ENCODE data around the gene CD86. TPM values are rescaled to one million over a fixed set of nuclear protein-coding genes. Genes with fewer than 3 reads are reported as not detected.

Gene CD86
- total RNA-seq, 4 donors from 2014 or later: 0.92 to 2.4 (median 1.6) TPM

DNA sequence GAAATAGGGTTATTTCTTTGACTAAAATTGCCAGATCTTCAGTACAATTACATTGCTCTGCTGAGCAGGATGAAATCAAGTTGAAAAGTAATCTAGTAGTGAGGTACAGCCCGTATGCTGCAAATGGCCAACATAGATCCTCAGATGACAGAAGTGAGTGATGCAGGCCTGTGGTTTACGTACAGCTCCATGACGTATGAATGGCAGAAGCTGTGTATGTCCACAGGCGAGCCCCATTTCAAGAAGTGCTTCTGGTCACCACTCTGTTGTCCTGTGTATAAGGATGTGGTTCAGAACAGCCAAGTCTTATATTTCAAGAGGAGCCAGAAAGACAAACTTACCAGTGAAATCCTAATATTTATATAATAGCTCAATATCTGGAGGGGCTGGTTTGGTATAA, 9.2 kb downstream of the CD86 start:
- intact Hi-C loops (cut with DNase I; ENCODE audit: low total_unique reads) (no loop called here), in situ Hi-C loops (cut with MboI; ENCODE audit: low sequenced_read_pairs in 4 of 4) (no loop called here)
- ATAC-seq (no peak), DNase-seq (no peak)
- H3K4me1 ChIP-seq: no peaks in the 10 kb centered on the region
- no peaks in the 10 kb centered on the region for H3K27me3 ChIP-seq
- no peak overlapping the region for H3K27ac ChIP-seq
- TF ChIP-seq CTCF (IDR thresholded peaks at IDR 0.05 in 4 of 5, conservative IDR thresholded peaks at IDR 0.05 in 1 of 5) (no peak), POLR2A (IDR thresholded peaks at IDR 0.05) (no peak)
- H3K36me3 ChIP-seq: no peaks in the 10 kb centered on the region
- H3K4me3 ChIP-seq: no peak overlapping the region
- H3K9me3 ChIP-seq: no peaks in the 10 kb centered on the region

DNA sequence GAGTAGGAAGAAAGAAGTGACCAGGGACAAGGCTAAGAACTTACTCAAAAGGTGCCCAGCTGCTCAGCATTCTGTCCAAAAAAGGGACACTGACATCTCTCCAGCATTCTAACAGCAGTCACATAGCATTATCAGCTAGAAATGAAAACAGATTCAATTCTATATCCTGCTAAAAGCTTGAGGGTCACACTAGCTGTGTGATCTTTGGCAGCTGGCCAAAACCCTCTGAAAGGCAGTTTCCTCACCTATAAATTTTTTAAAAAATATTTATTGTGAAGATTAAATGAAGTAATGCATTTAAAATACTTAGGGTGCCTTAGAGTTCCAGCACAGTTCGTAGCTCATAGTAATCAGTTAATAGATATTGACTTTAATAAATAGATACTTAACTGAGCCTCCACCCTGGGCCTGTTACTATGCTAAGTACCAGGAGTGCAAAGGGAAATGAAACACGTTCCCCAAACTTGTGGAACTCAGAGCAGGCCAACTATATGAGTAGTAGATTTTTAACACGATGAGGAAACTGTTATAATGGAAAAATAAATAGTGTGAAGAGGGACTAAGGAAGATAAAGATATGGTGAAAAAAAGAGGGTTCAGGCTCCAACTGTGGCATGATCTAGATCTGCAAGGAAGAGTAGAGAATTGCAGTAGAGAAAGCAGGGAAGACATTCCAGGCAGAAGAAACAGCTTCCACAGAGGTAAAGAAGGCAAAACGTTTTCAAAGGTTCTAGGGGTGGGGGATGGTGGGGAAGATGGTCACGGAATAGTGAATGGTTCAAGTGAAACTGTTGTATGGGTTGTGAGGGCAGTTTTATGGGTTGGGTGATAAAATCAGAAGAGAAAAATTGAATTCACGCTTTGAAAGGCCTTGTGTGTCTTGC, 11.4 kb downstream of the CD86 start:
- DNase-seq (no peak), ATAC-seq (no peak)
- Histone ChIP-seq H3K27me3 (no peaks in the 10 kb centered on the region), H3K4me1 (no peaks in the 10 kb centered on the region), H3K36me3 (no peaks in the 10 kb centered on the region), H3K27ac (no peak overlapping the region), H3K4me3 (no peak overlapping the region), H3K9me3 (no peaks in the 10 kb centered on the region)
- TF ChIP-seq POLR2A (IDR thresholded peaks at IDR 0.05) (no peak), CTCF (IDR thresholded peaks at IDR 0.05 in 4 of 5, conservative IDR thresholded peaks at IDR 0.05 in 1 of 5) (no peak)
- intact Hi-C loops (cut with DNase I; ENCODE audit: low total_unique reads) (no loop called here), in situ Hi-C loops (cut with MboI; ENCODE audit: low sequenced_read_pairs in 4 of 4) (no loop called here)

- H3K36me3 ChIP-seq: no peaks in the 10 kb centered on the region
- in situ Hi-C loops (cut with MboI; ENCODE audit: low sequenced_read_pairs in 4 of 4): no loop called here
- no peak overlapping the region for H3K4me3 ChIP-seq
- ATAC-seq (no peak), DNase-seq (no peak)
- no peak overlapping the region for H3K27ac ChIP-seq
- intact Hi-C loops (cut with DNase I; ENCODE audit: low total_unique reads): no loop called here
- H3K27me3 ChIP-seq: no peaks in the 10 kb centered on the region
- H3K4me1 ChIP-seq: no peaks in the 10 kb centered on the region
- H3K9me3 ChIP-seq: no peaks in the 10 kb centered on the region
- TF ChIP-seq CTCF (IDR thresholded peaks at IDR 0.05 in 4 of 5, conservative IDR thresholded peaks at IDR 0.05 in 1 of 5) (no peak), POLR2A (IDR thresholded peaks at IDR 0.05) (no peak)
Measured at GRCh38 chr3:122067214-122067550, 12.0 kb downstream of the CD86 start.

DNA sequence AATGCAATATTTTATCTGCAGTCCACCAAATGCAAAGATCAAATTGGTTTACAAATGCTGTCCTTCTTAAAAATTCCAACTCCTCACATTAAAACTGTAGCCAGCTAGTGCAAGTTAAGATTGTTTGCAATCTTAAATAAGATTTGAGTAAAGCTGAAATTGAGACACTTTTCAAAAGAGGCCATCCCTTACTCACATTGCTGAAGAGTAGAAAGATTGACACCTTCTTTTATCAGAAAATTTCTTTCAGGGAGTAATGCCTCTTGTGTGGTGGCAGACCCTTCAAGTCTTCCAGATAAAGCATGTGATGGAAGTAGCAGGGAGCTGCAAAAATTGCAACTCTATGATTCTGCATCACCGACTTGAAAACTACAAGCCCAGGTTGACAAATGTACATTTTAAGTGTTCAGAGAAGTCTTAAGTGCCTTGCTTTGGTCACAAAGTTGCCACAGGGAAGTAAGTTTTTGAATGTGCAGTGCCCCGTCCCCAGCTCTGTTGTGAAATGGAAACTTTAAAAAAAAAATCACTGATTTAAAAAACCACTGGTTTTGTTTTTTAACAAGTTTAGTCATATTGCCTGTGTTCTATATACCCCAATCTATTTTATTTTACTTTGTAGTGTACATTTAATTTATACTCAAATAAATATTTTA, 12.6 kb downstream of the CD86 start:
- Histone ChIP-seq H3K9me3 (no peaks in the 10 kb centered on the region), H3K27ac (no peak overlapping the region), H3K4me1 (no peaks in the 10 kb centered on the region), H3K27me3 (no peaks in the 10 kb centered on the region), H3K36me3 (no peaks in the 10 kb centered on the region), H3K4me3 (no peak overlapping the region)
- no peak for TF ChIP-seq POLR2A (IDR thresholded peaks at IDR 0.05)
- no peak for TF ChIP-seq CTCF (IDR thresholded peaks at IDR 0.05 in 4 of 5, conservative IDR thresholded peaks at IDR 0.05 in 1 of 5)
- no peak for DNase-seq
- intact Hi-C loops (cut with DNase I; ENCODE audit: low total_unique reads): no loop called here
- in situ Hi-C loops (cut with MboI; ENCODE audit: low sequenced_read_pairs in 4 of 4): no loop called here
- ATAC-seq: no peak

Measured in gastrocnemius medialis (tissue), 4 donors.